ENCODE data around the gene FAM47A. TPM values are rescaled to one million over a fixed set of nuclear protein-coding genes. Genes with fewer than 3 reads are reported as not detected.

FAM47A gene
- total RNA-seq, result not detected
- not detected for polyA plus RNA-seq

DNA sequence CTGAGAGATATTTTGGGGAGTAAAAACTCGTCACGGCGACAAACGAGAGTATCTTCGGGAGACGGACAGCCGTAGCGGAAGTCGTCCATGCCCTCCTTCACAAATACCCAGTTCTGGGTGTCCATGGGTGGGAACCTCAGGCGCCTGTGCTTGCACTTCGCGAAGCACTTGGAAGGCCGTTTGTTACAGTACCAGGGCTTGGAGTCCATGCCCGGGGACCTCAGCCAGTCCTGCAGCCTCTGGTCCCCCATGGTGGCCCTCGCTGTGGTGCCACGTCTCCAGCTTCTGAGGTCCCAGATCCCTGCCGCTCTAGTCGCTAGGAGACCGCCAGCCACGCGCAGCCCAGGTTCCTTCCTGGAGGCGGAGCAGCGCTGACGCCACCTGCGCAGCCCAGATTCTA, at the start of gene FAM47A:
Gene FAM47A (minus strand): TSS at position 287 of the 400 bp plus-strand sequence. CDS start 36 bp downstream, at position 251.
- peak in 1 of 6 donors; percentile 46 for DNase-seq
- WGBS, 2 donors, result 78 to 82% methylated on average over 24 to 25 of the region's 25 CpGs
- intact Hi-C loops (cut with DNase I), result no loop called here
- FAIRE-seq, result no peak
- Histone ChIP-seq H3K27me3 (no peaks in the 10 kb centered on the region), H3K36me3 (no peaks in the 10 kb centered on the region), H3K4me3 (no peak within 1 kb of the TSS), H3K4me1 (no peaks in the 10 kb centered on the region), H3K9me3 (no peaks in the 10 kb centered on the region), H3K27ac (no peak within 1 kb of the TSS)
- no peak for ATAC-seq
- TF ChIP-seq, protein P1, sequence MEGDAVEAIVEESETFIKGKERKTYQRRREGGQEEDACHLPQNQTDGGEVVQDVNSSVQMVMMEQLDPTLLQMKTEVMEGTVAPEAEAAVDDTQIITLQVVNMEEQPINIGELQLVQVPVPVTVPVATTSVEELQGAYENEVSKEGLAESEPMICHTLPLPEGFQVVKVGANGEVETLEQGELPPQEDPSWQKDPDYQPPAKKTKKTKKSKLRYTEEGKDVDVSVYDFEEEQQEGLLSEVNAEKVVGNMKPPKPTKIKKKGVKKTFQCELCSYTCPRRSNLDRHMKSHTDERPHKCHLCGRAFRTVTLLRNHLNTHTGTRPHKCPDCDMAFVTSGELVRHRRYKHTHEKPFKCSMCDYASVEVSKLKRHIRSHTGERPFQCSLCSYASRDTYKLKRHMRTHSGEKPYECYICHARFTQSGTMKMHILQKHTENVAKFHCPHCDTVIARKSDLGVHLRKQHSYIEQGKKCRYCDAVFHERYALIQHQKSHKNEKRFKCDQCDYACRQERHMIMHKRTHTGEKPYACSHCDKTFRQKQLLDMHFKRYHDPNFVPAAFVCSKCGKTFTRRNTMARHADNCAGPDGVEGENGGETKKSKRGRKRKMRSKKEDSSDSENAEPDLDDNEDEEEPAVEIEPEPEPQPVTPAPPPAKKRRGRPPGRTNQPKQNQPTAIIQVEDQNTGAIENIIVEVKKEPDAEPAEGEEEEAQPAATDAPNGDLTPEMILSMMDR (IDR thresholded peaks at IDR 0.05), result no peak

GRCh38 chrX:34147345-34147744, 15.2 kb upstream of the FAM47A start:
- H3K27me3 ChIP-seq, result no peaks in the 10 kb centered on the region
- H3K9me3 ChIP-seq, result no peaks in the 10 kb centered on the region
- 69 to 71% methylated on average over 9 of the region's 9 CpGs for WGBS, 2 donors
- no peak for DNase-seq
- TF ChIP-seq, protein P1 (IDR thresholded peaks at IDR 0.05), result no peak
- H3K36me3 ChIP-seq, result no peaks in the 10 kb centered on the region
- no peak for FAIRE-seq
- H3K27ac ChIP-seq, result no peak overlapping the region
- no peak for ATAC-seq
- H3K4me3 ChIP-seq, result no peak overlapping the region
- intact Hi-C loops (cut with DNase I), result no loop called here
- H3K4me1 ChIP-seq, result no peaks in the 10 kb centered on the region

- Histone ChIP-seq H3K36me3 (no peaks in the 10 kb centered on the region), H3K4me1 (no peaks in the 10 kb centered on the region), H3K27me3 (no peaks in the 10 kb centered on the region), H3K4me3 (no peak overlapping the region), H3K27ac (no peak overlapping the region), H3K9me3 (no peaks in the 10 kb centered on the region)
- FAIRE-seq, result no peak
- TF ChIP-seq, protein P1 (IDR thresholded peaks at IDR 0.05), result no peak
- intact Hi-C loops (cut with DNase I), result no loop called here
- WGBS, 2 donors, result 72 to 86% methylated on average over 30 of the region's 30 CpGs
- ATAC-seq, result no peak
- no peak for DNase-seq
These were observed 14.8 kb upstream of the FAM47A start for GRCh38 chrX:34146906-34147305.

- FAIRE-seq (no peak), DNase-seq (no peak), ATAC-seq (no peak)
- WGBS, 2 donors, result 55 to 61% methylated on average over 2 of the region's 2 CpGs
- no peaks in the 10 kb centered on the region for H3K4me1 ChIP-seq
- H3K27ac ChIP-seq, result no peak overlapping the region
- H3K9me3 ChIP-seq, result no peaks in the 10 kb centered on the region
- intact Hi-C loops (cut with DNase I), result no loop called here
- no peaks in the 10 kb centered on the region for H3K36me3 ChIP-seq
- no peak overlapping the region for H3K4me3 ChIP-seq
- H3K27me3 ChIP-seq, result no peaks in the 10 kb centered on the region
- TF ChIP-seq, protein P1 (IDR thresholded peaks at IDR 0.05), result no peak
These were observed 12.1 kb upstream of the FAM47A start for GRCh38 chrX:34144246-34144645.

- Histone ChIP-seq H3K36me3 (no peaks in the 10 kb centered on the region), H3K9me3 (no peaks in the 10 kb centered on the region), H3K4me1 (no peaks in the 10 kb centered on the region), H3K4me3 (no peak overlapping the region), H3K27me3 (no peaks in the 10 kb centered on the region), H3K27ac (no peak overlapping the region)
- no peak for ATAC-seq
- no peak for DNase-seq
- TF ChIP-seq, protein P1 (IDR thresholded peaks at IDR 0.05), result no peak
- intact Hi-C loops (cut with DNase I), result no loop called here
- FAIRE-seq, result no peak
- 35 to 43% methylated on average over 1 of the region's 1 CpG for WGBS, 2 donors
These were observed 8.7 kb upstream of the FAM47A start for GRCh38 chrX:34140816-34141215.
